RWPE2 (cell line): ENCODE data around the gene CREB3L4.
A peak's percentile ranks its signal among the peaks of the same experiment; 100 is the strongest.

Experiments used
- ATAC-seq: fragments of 200-7000 bp; cut with Tn5 transposase; 3 replicates; pipeline ENCODE4 v1.9.1; 2021; ENCODE audit warnings: low read depth
- DNase-seq: peaks from one replicate; pipeline ENCODE4 v3.0.0-alpha.2; 2020; ENCODE audit warnings: low spot score
- H3K27ac ChIP-seq: fragments of 450-650 bp; 2 replicates; pipeline ENCODE4 v1.5.1; 2017; ENCODE audit warnings: mild to moderate bottlenecking; ENCODE audit not compliant: poor library complexity, severe bottlenecking
- H3K27me3 ChIP-seq: fragments of 250-450 bp; sonication (Bioruptor Pico); 2 replicates; pipeline ENCODE4 v1.5.1; 2021; ENCODE audit warnings: mild to moderate bottlenecking, moderate library complexity; ENCODE audit not compliant: insufficient read depth, poor library complexity, severe bottlenecking
- H3K36me3 ChIP-seq: fragments of 250-450 bp; sonication (Bioruptor Pico); 2 replicates; pipeline ENCODE4 v1.5.1; 2020; ENCODE audit warnings: low read depth, mild to moderate bottlenecking, moderate library complexity
- H3K4me1 ChIP-seq: fragments of 250-450 bp; sonication (Bioruptor Pico); 2 replicates; pipeline ENCODE4 v1.5.1; 2021; ENCODE audit warnings: mild to moderate bottlenecking, moderate library complexity; ENCODE audit not compliant: insufficient read depth, poor library complexity, severe bottlenecking
- H3K4me3 ChIP-seq: fragments of 250-450 bp; sonication (Bioruptor Pico); 2 replicates; pipeline ENCODE4 v1.5.1; 2021; ENCODE audit warnings: mild to moderate bottlenecking, moderate library complexity; ENCODE audit not compliant: severe bottlenecking
- H3K9me3 ChIP-seq: fragments of 250-450 bp; sonication (Bioruptor Pico); 2 replicates; pipeline ENCODE4 v1.5.1; 2021; ENCODE audit warnings: mild to moderate bottlenecking, moderate library complexity; ENCODE audit not compliant: severe bottlenecking
- TF ChIP-seq, protein P1 (sequence below): fragments of 450-650 bp; IDR thresholded peaks from one replicate; pipeline ENCODE4 v1.5.1; 2017; ENCODE audit warnings: mild to moderate bottlenecking, moderate library complexity; ENCODE audit not compliant: poor library complexity, severe bottlenecking

The CREB3L4 gene

DNA sequence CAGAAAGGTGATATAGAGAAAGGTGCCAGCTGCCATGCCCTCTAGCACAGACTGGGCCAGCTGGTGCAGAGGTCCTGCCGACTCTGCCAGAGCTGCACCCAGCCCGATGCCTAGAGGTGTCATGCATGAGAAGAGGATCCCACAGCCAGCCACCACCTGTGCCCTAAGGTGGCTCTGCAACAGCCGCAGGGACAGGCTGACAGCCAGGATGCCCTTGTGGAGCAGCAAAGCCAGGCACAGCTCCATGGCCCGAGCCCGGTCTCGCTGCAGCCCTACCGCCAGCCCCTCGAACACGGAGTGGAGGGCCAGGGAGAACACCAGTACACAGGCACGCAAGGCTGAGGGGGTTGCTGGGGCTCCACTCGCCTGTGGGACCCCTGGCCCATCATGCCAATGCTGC is 7.5 kb upstream of the CREB3L4 start:
- H3K27me3 ChIP-seq = no peaks in the 10 kb centered on the region
- no peak overlapping the region for H3K27ac ChIP-seq
- H3K9me3 ChIP-seq = no peaks in the 10 kb centered on the region
- TF ChIP-seq, protein P1, sequence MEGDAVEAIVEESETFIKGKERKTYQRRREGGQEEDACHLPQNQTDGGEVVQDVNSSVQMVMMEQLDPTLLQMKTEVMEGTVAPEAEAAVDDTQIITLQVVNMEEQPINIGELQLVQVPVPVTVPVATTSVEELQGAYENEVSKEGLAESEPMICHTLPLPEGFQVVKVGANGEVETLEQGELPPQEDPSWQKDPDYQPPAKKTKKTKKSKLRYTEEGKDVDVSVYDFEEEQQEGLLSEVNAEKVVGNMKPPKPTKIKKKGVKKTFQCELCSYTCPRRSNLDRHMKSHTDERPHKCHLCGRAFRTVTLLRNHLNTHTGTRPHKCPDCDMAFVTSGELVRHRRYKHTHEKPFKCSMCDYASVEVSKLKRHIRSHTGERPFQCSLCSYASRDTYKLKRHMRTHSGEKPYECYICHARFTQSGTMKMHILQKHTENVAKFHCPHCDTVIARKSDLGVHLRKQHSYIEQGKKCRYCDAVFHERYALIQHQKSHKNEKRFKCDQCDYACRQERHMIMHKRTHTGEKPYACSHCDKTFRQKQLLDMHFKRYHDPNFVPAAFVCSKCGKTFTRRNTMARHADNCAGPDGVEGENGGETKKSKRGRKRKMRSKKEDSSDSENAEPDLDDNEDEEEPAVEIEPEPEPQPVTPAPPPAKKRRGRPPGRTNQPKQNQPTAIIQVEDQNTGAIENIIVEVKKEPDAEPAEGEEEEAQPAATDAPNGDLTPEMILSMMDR = no peak
- no peak overlapping the region for H3K4me3 ChIP-seq
- DNase-seq (no peak), ATAC-seq (no peak)
- peaks cover 10% of the 10 kb centered on the region for H3K4me1 ChIP-seq
- H3K36me3 ChIP-seq = peaks cover 18% of the 10 kb centered on the region

DNA sequence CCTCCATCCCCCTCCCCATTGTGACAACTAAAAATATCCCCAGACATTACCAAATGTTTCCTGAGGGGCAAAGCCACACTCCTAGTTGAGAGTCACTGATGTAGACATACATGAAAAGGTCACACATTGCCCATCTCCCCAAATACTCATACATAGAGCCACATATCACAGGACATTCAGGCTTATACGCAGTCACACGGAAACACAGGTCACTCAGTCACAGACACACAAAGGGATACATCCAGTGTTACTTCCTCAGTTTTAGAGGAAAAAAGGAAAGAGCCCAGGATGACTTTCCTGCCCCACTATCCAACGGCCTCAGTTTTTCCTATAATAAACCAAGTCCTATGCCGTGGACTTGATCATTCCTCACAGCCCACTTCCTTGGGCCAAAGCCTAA is 6.3 kb upstream of the CREB3L4 start:
- peak overlapping the region; percentile 92 for H3K27ac ChIP-seq
- peaks cover 14% of the 10 kb centered on the region for H3K4me1 ChIP-seq
- TF ChIP-seq, protein P1 = no peak
- no peaks in the 10 kb centered on the region for H3K27me3 ChIP-seq
- DNase-seq (no peak), ATAC-seq (no peak)
- H3K36me3 ChIP-seq = peaks cover 18% of the 10 kb centered on the region
- H3K9me3 ChIP-seq = no peaks in the 10 kb centered on the region
- no peak overlapping the region for H3K4me3 ChIP-seq

DNA sequence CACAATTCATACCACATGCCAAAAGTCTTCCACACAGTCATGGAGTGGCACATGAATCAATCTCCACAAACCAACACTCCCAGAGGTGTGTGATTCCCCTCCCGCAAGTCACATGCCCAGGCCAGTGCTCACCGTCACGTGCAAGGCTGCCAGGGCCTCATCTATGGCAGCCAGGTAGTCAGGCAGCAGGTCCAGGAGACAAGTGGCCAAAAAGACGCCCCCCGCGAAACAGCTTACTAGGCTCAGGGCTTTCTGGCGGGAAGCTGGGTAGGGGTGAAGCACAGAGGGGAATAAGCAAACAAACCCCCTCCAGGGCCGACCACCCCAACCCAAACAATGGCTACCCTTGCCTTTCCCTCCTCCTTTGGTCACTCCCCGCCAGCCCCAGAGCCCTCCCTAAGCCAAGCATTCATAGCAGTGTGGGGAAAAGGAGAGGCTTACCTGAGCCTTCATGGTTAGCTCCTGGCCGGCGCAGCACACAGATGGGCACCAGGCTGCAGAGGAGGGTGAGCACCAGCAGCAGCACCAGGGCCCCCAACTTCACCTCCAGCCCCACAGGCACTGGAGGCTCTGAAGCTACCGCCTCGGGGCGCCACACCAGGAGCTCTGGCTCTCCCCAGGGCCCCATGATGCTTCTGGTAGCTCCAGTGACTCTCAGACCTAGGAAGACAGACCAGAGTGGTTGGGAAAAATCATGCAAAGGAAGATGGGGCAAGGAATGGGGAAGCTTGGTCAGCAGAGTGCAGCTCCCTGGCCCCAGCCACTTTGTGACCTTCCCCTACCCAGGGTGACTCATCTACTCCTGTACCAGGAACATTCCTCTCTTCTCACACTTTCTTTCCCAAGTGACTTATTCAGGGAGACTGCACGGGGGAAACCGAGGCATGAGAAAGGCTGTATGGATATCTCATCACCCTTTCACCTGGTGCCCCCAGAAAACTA is 5.3 kb upstream of the CREB3L4 start:
- no peak for DNase-seq
- Histone ChIP-seq H3K9me3 (no peaks in the 10 kb centered on the region), H3K36me3 (peaks cover 18% of the 10 kb centered on the region), H3K4me1 (peaks cover 11% of the 10 kb centered on the region), H3K27me3 (no peaks in the 10 kb centered on the region), H3K4me3 (peak overlapping the region; percentile 54), H3K27ac (peak overlapping the region; percentile 92)
- no peak for ATAC-seq
- TF ChIP-seq, protein P1 = no peak

DNA sequence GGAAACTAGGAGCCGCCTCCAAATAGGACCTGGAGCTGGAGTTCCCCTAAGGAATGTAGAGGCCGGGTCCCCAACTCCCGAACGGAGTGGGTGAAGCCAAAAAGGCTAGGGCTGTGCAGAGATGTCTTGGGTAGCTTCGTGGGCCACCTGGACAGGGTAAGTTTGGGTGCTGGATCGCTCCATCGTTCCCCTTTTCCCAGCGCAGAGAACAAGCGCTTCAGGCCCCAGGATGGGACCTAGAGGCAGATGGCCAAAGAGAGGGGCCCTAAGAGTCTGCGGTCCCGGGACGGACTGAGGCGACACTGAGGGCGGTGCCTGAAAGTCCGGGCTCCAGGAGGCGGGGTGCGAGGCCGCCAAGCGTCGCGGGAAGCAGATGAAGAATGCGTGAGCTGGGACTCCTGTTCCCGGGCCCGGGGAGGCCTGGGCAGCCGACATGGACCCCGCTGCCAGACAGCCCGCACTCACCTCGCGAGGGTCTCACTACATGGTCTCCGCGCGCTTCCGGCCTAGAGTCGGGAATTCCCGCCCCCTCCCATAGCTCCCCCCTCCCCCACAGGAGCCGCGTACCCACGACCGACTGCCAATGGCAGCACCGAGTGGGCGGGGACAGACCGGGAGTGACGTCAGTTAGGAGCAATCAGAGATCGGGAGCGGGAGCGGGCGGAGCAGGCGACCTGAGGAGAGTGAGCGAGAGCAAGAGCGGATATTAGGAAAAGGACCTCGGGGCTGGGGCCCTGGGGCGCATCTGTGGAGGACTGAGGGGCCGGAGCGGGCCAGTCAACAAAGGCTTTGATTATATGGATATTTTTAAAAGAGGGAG is 4.5 kb upstream of the CREB3L4 start, which contains the start of gene SLC39A1:
SLC39A1 (minus strand) TSS at position 508 of the 820 bp plus-strand sequence. CDS start 822 bp downstream, outside the sequence.
- Histone ChIP-seq H3K4me3 (peak within 1 kb of the TSS; percentile 54), H3K4me1 (peaks cover 11% of the 10 kb centered on the region), H3K27me3 (no peaks in the 10 kb centered on the region), H3K36me3 (peaks cover 18% of the 10 kb centered on the region), H3K27ac (peak within 1 kb of the TSS; percentile 92), H3K9me3 (no peaks in the 10 kb centered on the region)
- peak; percentile 99 for DNase-seq
- TF ChIP-seq, protein P1 = no peak
- ATAC-seq = peak; percentile 52
